Heart left ventricle (tissue), 13 donors: ENCODE results near the gene CACNA1D.

ENCODE experiments used
- POLR2A ChIP-seq, 2 donors: fragments of 450-650 bp; IDR thresholded peaks; one replicate each; pipeline ENCODE4 v1.6.1; 2017; ENCODE audit warnings: antibody characterized with exemption in 2 of 2, mild to moderate bottlenecking in 2 of 2, moderate library complexity in 2 of 2
- TF ChIP-seq, protein P1 (sequence below), 12 donors: fragments of 200-600 bp; sonication (generic) in 4 of 12; IDR thresholded peaks; one replicate each; pipeline versions ENCODE4 v1.5.0 to v1.8.0; 2018 to 2022; ENCODE audit warnings: antibody characterized with exemption in 12 of 12, mild to moderate bottlenecking in 5 of 12
- donor health status: ischemic (EF 13 %, LVEDD 7.1; RV severe dilation, severe dysfunction).
- donor health status: DM: no; HTN: yes; CAD: no.
- donor health status: DM: no; HTN: no; CAD: no.
- donor health status: ischemic (EF 25% LVEDD 6.9; RV normal size, moderate dysfunction).
- donor health status: ischemic (EF 25% LVEDD 5.7; RV mildly dilated, moderate dysfunction).
- donor health status: ischemic (EF 35%, LVEDD 5.7; RV mildly dilated, moderate dysfunction).
- donor health status: nonischemic (EF 11% LVEDD 7.7; RV severe dilation, severe dysfunction).
- donor health status: DM: yes; HTN: yes; CAD: no.
- donor health status: PGD.
- donor health status: ischemic (EF 29% LVEDD 5.4; RV normal size, mild dysfunction).
- donor health status: nonischemic (EF 23%, LVEDD 6.1; RV moderate dilation, normal function).

DNA sequence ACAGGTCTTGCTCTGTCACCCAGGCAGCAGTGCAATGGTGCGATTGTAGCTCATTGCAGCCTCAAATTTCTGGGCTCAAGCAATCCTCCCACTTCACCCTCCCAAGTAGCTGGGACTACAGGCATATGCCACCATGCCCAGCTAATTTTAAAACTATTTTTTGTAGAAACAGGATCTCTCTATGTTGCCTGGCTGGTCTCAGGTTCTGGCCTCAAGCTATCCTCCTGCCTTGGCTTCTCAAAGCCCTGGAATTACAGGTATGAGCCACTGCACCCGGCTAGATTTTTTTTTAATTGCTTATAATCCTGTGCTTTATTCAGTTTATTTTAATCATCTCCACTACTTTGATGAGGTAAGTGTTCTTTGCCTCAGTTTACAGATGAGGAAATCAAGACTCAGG lies 195.3 kb downstream of the CACNA1D start:
- TF ChIP-seq, protein P1, sequence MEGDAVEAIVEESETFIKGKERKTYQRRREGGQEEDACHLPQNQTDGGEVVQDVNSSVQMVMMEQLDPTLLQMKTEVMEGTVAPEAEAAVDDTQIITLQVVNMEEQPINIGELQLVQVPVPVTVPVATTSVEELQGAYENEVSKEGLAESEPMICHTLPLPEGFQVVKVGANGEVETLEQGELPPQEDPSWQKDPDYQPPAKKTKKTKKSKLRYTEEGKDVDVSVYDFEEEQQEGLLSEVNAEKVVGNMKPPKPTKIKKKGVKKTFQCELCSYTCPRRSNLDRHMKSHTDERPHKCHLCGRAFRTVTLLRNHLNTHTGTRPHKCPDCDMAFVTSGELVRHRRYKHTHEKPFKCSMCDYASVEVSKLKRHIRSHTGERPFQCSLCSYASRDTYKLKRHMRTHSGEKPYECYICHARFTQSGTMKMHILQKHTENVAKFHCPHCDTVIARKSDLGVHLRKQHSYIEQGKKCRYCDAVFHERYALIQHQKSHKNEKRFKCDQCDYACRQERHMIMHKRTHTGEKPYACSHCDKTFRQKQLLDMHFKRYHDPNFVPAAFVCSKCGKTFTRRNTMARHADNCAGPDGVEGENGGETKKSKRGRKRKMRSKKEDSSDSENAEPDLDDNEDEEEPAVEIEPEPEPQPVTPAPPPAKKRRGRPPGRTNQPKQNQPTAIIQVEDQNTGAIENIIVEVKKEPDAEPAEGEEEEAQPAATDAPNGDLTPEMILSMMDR (IDR thresholded peaks at IDR 0.05): no peak
- no peak for TF ChIP-seq POLR2A (IDR thresholded peaks at IDR 0.05)
